CD4-positive, alpha-beta T cell treated with Interferon gamma for 1 hour (primary cell): ENCODE data around the gene CELF2.

Experiments
- DNase-seq: peaks from one replicate; pipeline ENCODE4 v3.0.0-alpha.2; 2020

Gene CELF2

GRCh38 chr10:11063856-11064255 lies 46.2 kb downstream of the CELF2 start:
- DNase-seq: no peak

DNA sequence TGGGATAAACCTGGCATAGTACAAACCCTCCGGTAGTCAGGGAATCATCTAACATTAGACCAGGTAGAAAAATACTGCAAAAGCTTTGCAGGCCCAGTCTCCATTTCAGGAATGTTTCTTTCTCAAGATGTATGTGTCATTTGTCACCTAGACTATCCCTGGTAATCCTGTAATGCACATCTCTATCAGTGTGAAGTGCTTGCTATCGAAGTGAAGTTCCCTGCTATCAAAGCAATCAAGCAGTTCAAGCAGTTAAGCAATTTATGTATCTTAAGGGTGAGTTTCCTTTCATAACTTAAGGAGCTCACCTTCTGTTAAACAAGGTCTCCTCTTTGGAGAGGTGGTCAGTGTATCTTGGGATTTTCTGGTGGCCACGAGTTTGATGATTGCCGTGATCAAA lies 47.2 kb downstream of the CELF2 start:
- no peak for DNase-seq

GRCh38 chr10:11065567-11065966 lies 47.9 kb downstream of the CELF2 start:
- no peak for DNase-seq

- no peak for DNase-seq
Observed at GRCh38 chr10:11066520-11066919, 48.8 kb downstream of the CELF2 start.

DNA sequence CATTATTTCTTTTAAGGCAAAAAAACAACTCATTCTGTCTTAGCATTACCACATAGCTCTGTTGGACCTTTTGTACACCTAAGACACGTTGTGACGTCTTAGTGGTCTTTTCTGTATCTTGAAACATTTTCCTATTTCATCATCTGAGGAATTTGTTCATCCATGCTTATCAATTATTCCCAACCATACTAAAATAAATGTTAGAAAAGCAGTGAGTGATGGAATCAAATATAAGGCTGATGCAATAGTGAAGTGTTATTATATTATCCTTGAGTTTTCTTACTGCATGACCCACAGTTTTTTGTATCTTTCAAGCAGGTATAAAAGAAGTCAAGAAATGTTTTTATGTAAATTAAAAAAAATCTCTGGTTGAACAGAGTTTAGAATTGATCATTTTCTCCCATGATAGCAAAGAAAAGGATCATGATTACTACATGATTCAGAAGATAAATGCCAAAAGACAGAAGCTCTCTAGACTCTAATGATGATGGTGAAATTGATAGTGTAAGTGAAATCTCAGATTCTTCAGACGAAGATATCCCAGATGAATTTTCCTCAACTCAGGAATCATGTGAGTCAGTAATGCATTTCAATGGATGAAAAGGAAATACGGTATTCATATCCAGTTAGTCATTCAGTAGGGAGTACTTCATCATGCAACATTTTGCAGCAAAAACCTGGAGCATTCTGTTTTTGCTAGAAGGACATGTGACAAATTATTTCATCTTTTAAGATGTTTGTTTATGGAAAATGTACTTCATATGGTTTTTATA lies 51.4 kb downstream of the CELF2 start:
- no peak for DNase-seq

DNA sequence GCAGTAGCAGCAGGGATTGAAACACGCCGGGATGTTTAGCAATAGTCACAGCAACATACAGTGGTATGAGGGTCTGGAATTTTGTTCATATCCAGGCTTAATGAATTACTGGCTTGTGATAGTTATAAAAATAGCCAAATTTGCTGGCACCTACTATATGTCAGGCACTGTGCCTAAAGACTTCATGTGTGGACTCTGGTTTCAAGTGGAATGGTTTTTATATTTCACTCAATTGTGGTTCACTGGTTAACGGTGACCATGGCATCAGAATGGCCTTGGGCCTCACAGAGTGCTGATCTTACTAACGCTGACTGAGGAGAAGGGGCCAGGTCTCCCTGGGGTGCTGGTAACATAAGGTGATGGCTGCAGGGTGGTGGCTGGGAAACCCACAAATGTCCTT lies 55.7 kb downstream of the CELF2 start:
- no peak for DNase-seq

GRCh38 chr10:11074536-11075267 lies 57.0 kb downstream of the CELF2 start:
- DNase-seq: no peak

- DNase-seq: no peak
Observed at GRCh38 chr10:11076221-11076620, 58.5 kb downstream of the CELF2 start.

DNA sequence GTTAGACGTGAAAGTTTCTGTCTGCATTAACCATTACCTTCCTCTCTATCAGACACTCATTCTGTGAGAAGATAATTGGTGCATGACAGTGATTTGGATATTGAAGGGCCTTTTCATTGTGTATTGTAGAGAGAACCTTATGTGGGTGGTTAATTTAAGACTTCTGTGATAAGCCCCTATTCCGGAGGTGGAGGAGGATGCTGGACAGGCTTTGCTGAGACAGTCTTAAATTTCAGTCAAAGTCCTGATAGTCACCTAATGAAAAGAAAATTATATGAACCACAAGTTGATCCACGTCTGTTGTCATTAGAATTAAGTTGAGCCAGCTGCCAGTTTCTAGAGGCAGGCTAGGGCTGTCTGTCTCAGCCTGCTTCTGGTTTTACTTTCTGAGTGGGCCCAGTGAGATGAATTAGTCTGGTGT lies 62.9 kb downstream of the CELF2 start:
- no peak for DNase-seq

DNA sequence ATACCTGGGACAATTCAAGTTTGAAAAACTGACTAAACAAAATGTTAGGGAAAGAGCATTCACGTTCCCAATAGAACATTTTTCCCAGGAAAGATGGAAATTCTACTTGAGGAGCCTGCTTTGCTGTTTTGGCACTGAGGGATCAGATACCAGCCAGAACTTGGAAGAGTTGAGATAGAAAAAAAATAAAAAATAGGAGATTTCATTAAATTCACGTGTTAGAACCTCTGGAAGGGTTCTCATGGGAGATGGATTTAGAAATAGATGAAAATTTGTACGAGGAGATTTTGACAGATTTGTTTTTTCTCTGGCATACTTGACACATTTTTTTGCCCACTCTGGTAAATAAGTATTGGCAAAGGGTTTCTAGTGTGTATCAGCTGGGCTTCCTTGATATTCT lies 63.7 kb downstream of the CELF2 start:
- DNase-seq: no peak

DNA sequence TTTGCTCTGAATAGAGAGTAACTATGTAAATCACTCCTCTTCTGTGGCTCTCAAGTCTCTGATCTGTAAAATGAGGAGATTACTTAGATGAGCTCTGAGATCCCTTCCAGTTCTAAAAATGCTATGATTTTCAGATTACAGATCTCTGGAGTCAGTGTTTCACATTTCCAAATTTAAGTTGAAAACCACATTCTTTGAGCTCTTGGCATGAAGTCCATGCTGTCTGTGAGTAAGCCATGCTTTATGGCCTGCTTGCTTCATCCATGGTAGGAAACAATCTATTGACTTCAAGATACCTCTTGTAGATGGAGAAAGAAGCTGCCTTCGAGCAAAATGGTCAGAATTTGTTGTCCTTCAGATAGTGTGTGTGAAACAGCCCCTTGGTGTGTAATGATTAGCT lies 64.9 kb downstream of the CELF2 start:
- no peak for DNase-seq

DNA sequence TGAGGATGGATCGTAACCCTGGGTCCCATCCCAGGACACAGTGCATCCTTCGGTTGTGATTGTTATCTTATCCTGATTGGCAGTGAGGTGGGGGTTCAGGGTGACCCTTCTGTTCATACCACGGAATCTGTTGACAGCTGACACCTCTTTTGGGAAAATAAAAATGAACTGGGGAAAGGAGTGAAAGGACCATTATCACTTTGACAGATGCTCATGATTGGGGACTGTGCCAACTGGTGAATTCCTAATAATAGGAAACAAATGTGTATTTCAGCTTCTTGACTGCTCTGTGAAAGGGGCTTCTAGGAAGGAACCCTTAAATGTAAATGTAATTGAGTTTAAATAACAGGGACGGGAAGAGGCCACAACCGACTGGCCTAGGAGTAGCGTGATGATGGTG lies 65.4 kb downstream of the CELF2 start:
- DNase-seq: no peak

GRCh38 chr10:11085545-11085944 lies 67.9 kb downstream of the CELF2 start:
- no peak for DNase-seq

GRCh38 chr10:11086177-11086840 lies 68.6 kb downstream of the CELF2 start:
- DNase-seq: no peak

- no peak for DNase-seq
Observed at GRCh38 chr10:11087372-11087771, 69.7 kb downstream of the CELF2 start.

DNA sequence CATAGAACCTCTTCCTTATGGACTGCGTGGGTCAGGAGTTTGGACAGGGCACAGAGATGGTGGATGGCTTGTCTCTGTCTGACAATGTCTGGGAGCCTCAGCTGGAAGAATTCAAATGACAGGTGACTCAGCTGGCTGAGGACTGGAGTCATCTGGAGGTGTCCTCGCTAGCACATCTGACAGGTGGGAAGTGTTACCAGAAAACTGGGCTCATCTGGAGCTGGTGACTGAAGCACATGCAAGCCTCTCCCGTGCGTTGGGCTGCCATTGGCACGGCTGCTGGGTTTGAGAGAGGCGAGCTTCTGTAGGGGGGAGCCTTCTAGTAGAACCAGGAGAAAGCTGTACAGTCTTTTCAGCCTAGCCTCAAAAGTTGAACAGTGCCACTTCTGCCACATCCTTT lies 71.0 kb downstream of the CELF2 start:
- no peak for DNase-seq

DNA sequence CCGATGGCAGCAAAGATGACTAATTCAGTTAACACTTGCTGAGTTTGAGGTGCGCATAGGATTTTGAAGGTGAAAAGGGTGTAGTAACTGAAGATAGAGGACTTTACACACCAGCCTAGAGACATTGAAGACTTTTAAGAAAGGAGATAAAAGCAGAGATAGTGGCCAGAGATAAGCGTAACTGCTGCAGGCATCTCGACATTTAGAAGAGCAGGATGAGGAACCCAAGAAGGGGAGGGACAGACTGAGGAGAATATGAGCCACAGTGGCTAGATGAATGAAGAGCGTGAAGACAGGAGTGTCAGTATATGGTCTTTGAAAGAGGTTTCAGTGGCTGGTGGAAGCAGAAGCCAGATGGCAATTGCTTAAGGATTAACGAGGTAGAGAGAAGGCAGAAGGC lies 71.6 kb downstream of the CELF2 start:
- DNase-seq: no peak

GRCh38 chr10:11091517-11092102 lies 73.9 kb downstream of the CELF2 start:
- DNase-seq: no peak

DNA sequence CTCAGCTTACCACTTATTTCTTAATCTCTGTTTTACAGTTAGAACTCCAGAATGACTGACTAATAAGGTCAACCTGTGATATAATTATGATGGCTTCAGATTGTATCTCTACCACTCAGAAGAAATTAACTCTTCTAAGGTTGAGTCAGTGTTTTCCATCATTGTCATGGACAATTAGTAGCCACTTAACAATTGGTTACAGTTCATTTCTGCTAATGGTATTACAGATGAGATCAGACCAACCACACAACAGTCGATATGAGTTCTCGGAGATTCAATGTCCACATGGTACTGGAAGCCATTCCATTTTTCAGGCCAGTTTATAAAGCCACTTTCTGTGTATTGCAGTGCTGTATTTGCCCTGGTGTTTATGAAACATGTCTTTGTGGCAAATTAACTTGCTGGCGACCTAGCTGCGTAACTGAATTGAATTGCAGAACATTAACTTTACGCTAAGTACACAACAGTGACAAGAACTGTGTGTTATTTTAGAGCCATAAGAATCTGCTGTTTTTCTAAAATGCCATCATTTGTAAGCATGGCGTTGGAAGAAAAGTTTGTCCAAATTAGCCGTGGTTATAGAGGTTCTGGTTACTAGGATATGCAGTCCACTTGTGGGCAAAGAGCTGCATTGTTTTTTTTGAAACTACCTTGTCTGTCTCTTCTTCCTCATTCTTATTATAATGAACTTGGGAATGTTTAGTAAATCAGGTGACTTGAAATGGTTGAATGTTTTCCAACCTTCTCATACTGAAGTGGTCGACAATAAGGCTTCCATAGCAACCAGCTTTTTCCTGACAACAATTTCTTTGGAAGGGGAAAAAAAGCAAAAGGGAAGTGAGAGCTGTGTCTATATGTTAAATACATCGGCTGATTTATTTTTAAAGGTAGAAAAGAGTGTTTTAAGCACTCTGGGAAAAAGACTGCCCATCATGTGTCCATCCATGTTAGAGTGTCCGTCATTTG lies 76.4 kb downstream of the CELF2 start:
- DNase-seq: no peak

DNA sequence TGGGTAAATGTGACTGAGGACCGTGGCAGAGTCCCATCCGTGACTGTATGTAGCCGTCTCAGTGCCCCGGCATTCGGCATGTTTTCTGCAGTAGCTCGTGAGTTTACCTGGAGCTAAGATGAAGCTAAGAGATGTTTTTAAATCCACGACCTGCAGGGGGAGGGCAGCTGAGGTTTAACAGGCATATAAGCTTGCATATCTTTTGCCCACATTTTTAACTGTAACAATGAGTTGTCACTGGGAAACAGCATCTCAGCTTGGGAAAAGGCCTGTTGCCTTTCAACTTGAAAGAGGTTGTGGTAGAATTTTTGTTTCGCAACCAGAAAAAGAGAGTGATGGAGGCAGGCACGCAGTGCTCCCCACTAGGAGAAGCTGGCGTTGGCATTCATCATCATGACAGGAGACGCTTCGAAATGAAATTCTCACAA lies 77.7 kb downstream of the CELF2 start:
- no peak for DNase-seq

GRCh38 chr10:11096422-11096821 lies 78.8 kb downstream of the CELF2 start:
- no peak for DNase-seq

DNA sequence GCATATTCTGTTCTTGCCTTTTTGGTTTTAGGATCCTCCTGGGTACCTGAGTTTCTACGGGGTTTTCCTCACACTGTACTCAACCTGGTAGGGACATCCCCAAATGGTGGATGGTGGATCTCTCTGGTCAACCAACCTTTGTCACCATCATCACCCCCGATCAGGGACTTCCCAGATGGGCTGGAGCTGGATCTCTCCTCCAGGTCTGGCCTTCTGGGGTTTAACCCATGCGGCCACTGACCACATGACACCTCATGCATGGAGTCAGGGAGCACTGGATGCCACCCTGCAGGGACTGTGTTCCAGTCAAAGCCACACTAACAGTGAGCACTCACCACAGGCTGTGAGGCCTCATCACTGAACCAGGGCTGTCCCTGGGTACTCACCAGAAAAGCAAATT lies 80.0 kb downstream of the CELF2 start:
- DNase-seq: no peak
